Vagina (tissue), 2 donors: Measurements from ENCODE around the gene CLEC10A. TPM values are rescaled to one million over a fixed set of nuclear protein-coding genes. Genes with fewer than 3 reads are reported as not detected.

Experiments used
- DNase-seq, 2 donors: peaks; one replicate each; pipeline ENCODE4 v3.0.0-alpha.2; 2017; ENCODE audit errors: extremely low spot score in 2 of 2
- H3K27ac ChIP-seq: fragments of 200-600 bp; sonication (generic); one replicate; pipeline ENCODE4 v1.5.1; 2019
- H3K27me3 ChIP-seq: fragments of 200-600 bp; sonication (generic); one replicate; pipeline ENCODE4 v1.5.1; 2019
- H3K36me3 ChIP-seq, 2 donors: fragments of 200-600 bp; sonication (generic); one replicate each; pipeline ENCODE4 v1.5.1; 2017 to 2019
- H3K4me1 ChIP-seq: fragments of 200-600 bp; sonication (generic); one replicate; pipeline ENCODE4 v1.5.1; 2019
- H3K4me3 ChIP-seq, 2 donors: fragments of 200-600 bp; sonication (generic); 1 replicate in 1 of 2; 2 replicates in 1 of 2; pipeline ENCODE4 v1.5.1; 2016 to 2019
- H3K9me3 ChIP-seq: fragments of 200-600 bp; sonication (generic); one replicate; pipeline ENCODE4 v1.5.1; 2019
- CTCF ChIP-seq, 3 experiments: fragments of 450-650 bp in 2 of 3; fragments of 200-600 bp in 1 of 3; sonication (generic) in 1 of 3; IDR thresholded peaks; one replicate each; pipeline ENCODE4 v1.5.1; 2017 to 2019; ENCODE audit warnings: antibody characterized with exemption in 3 of 3, mild to moderate bottlenecking in 2 of 3, moderate library complexity in 2 of 3
- POLR2A ChIP-seq, 2 donors: fragments of 450-650 bp; IDR thresholded peaks; one replicate each; pipeline ENCODE4 v1.6.1; 2017; ENCODE audit warnings: antibody characterized with exemption in 2 of 2, mild to moderate bottlenecking in 2 of 2, moderate library complexity in 2 of 2
- POLR2AphosphoS5 ChIP-seq, 2 donors: sonication (generic); formaldehyde crosslinking; IDR thresholded peaks; one replicate each; pipeline ENCODE4 v1.9.0; 2017; ENCODE audit warnings: antibody characterized with exemption in 2 of 2, mild to moderate bottlenecking in 2 of 2, low read depth in 1 of 2; ENCODE audit not compliant: insufficient read depth in 1 of 2
- intact Hi-C: fragments of 100-400 bp; cut with DNase I; formaldehyde crosslinking; loops from one replicate; pipeline ENCODE4 v1.15.1; 2023
- total RNA-seq: library from RNA; depleted of rRNA; stranded (reverse); fragments of >200 nt; gene quantifications from one replicate; pipeline ENCODE4 v1.2.3, GENCODE V29; 2016

Gene CLEC10A
- total RNA-seq, 1 donor from 2014 or later: 3.7 TPM

DNA sequence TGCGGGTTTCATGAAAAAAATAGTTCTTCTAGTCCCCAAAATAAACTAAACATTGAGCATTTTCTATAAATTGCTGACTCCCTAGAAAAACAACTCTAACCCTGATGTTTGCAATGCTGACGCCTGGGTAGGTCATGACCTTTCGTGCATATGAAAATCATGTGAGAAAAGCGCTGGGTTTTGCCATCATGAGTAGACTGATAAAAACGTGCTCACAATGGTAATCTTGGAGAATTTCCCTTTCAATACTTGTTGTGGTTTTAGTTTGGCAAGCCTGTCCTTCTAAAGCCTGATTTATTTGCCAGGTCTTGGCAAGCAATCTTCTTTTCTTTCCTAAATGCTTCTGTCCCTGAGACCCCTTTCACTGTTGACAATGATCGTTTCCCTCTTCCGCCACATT lies 4.0 kb upstream of the CLEC10A start:
- Histone ChIP-seq H3K36me3 (no peaks in the 10 kb centered on the region), H3K4me1 (no peaks in the 10 kb centered on the region), H3K9me3 (no peaks in the 10 kb centered on the region), H3K27me3 (no peaks in the 10 kb centered on the region), H3K27ac (no peak overlapping the region), H3K4me3 (no peak overlapping the region)
- intact Hi-C loops: no loop called here
- no peak for DNase-seq
- TF ChIP-seq POLR2A (IDR thresholded peaks at IDR 0.05) (no peak), CTCF (IDR thresholded peaks at IDR 0.05) (no peak), POLR2AphosphoS5 (IDR thresholded peaks at IDR 0.05; ENCODE audit: insufficient read depth in 1 of 2, low read depth in 1 of 2) (no peak)

DNA sequence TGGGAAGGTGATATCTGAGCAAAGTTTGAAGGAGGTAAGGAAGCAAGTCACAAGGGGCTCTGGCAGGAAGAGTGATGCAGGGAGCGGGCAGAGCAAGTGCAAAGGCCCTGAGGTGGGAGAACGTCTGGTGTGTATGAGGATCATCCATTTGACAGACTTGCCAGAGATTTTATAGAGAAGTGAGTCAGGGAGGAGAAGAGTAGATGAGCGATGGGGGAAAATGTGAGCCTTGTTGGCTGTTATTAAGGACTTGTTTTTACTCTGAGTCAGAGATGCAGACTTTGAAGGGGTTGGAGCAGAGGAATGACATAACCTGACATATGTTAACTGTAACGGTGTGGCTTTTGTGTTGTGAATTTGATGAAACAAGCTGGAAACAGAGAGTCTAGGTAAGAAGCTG lies 3.5 kb upstream of the CLEC10A start:
- H3K9me3 ChIP-seq: no peaks in the 10 kb centered on the region
- H3K27me3 ChIP-seq: no peaks in the 10 kb centered on the region
- H3K27ac ChIP-seq: no peak overlapping the region
- H3K4me3 ChIP-seq: no peak overlapping the region
- H3K4me1 ChIP-seq: no peaks in the 10 kb centered on the region
- DNase-seq: no peak
- H3K36me3 ChIP-seq: no peaks in the 10 kb centered on the region
- TF ChIP-seq CTCF (IDR thresholded peaks at IDR 0.05): no peak
- no peak for TF ChIP-seq POLR2A (IDR thresholded peaks at IDR 0.05)
- no peak for TF ChIP-seq POLR2AphosphoS5 (IDR thresholded peaks at IDR 0.05; ENCODE audit: insufficient read depth in 1 of 2, low read depth in 1 of 2)
- intact Hi-C loops: no loop called here

GRCh38 chr17:7081341-7082062 lies 1.5 kb upstream of the CLEC10A start:
- intact Hi-C loops: no loop called here
- no peak for DNase-seq
- no peak for TF ChIP-seq POLR2A (IDR thresholded peaks at IDR 0.05)
- TF ChIP-seq POLR2AphosphoS5 (IDR thresholded peaks at IDR 0.05; ENCODE audit: insufficient read depth in 1 of 2, low read depth in 1 of 2): no peak
- no peak for TF ChIP-seq CTCF (IDR thresholded peaks at IDR 0.05)

GRCh38 chr17:7080456-7081041 lies 498 bp upstream of the CLEC10A start:
- Histone ChIP-seq H3K27ac (no peak overlapping the region), H3K9me3 (no peaks in the 10 kb centered on the region), H3K4me1 (no peaks in the 10 kb centered on the region), H3K36me3 (no peaks in the 10 kb centered on the region), H3K4me3 (no peak overlapping the region), H3K27me3 (no peaks in the 10 kb centered on the region)
- no peak for TF ChIP-seq POLR2A (IDR thresholded peaks at IDR 0.05)
- TF ChIP-seq POLR2AphosphoS5 (IDR thresholded peaks at IDR 0.05; ENCODE audit: insufficient read depth in 1 of 2, low read depth in 1 of 2): peak in 1 of 2 donors; percentile 27
- no peak for TF ChIP-seq CTCF (IDR thresholded peaks at IDR 0.05)
- no peak for DNase-seq
- intact Hi-C loops: no loop called here

More at GRCh38 chr17:7081341-7082062, 1.5 kb upstream of the CLEC10A start:
- H3K36me3 ChIP-seq: no peaks in the 10 kb centered on the region
- H3K9me3 ChIP-seq: no peaks in the 10 kb centered on the region
- no peaks in the 10 kb centered on the region for H3K4me1 ChIP-seq
- no peaks in the 10 kb centered on the region for H3K27me3 ChIP-seq
- no peak overlapping the region for H3K4me3 ChIP-seq
- H3K27ac ChIP-seq: no peak overlapping the region

DNA sequence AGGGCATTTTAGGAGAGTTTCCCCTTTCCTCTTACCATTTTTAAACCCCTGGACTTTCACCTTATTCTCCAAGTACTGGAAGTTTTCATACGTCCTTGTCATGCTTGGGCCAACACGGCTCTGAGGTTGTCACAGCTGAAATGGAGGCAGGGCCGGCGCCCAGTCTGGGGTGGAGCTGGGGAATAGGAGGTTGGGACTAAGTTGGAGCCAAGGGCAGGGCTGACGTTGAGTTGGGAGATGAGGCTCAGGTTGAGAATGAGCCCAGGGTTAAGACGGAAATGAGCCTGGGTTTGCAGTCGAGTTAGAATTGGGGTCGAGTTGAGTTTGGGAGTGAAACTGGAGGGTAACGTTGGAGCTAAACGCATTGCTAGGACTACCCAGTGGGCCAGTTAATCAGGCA lies 1.3 kb downstream of the CLEC10A start:
- no peaks in the 10 kb centered on the region for H3K36me3 ChIP-seq
- H3K4me1 ChIP-seq: no peaks in the 10 kb centered on the region
- H3K27ac ChIP-seq: no peak overlapping the region
- intact Hi-C loops: no loop called here
- H3K27me3 ChIP-seq: no peaks in the 10 kb centered on the region
- H3K9me3 ChIP-seq: no peaks in the 10 kb centered on the region
- DNase-seq: no peak
- no peak overlapping the region for H3K4me3 ChIP-seq
- TF ChIP-seq CTCF (IDR thresholded peaks at IDR 0.05) (no peak), POLR2AphosphoS5 (IDR thresholded peaks at IDR 0.05; ENCODE audit: insufficient read depth in 1 of 2, low read depth in 1 of 2) (no peak), POLR2A (IDR thresholded peaks at IDR 0.05) (no peak)
